AG10803 (cell line): ENCODE data around the gene DTNB.

ENCODE experiments used
- DNase-seq: peaks from one replicate; pipeline ENCODE4 v3.0.0; 2010; ENCODE audit warnings: low read depth
- H3K4me3 ChIP-seq: 2 replicates; pipeline ENCODE4 v1.5.1; 2011; ENCODE audit warnings: mild to moderate bottlenecking, low read length, control low read depth
- TF ChIP-seq, protein P1 (sequence below): conservative IDR thresholded peaks from 2 replicates; pipeline ENCODE4 v1.5.1; 2011; ENCODE audit warnings: mild to moderate bottlenecking, low read length, control low read depth, inconsistent platforms

DTNB gene

DNA sequence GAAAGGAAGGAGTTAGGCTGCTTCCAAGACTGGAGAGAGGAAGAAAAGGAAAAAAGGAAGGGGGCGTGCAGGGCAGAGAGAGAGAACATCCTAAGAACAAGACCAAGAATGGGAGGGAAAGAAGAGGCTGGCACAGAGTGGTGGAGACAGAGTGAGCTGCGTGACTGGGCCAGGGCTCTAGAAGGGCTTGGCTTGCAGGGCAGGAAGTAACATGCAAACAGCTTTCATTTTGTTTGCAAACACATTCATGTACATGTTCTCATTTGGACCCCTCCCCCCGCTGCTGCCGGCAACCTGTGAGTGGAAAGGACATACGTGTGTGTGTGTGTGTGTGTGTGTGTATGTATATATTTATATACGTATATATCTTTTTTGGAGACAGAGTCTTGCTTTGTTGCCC lies 284.9 kb downstream of the DTNB start:
- TF ChIP-seq, protein P1, sequence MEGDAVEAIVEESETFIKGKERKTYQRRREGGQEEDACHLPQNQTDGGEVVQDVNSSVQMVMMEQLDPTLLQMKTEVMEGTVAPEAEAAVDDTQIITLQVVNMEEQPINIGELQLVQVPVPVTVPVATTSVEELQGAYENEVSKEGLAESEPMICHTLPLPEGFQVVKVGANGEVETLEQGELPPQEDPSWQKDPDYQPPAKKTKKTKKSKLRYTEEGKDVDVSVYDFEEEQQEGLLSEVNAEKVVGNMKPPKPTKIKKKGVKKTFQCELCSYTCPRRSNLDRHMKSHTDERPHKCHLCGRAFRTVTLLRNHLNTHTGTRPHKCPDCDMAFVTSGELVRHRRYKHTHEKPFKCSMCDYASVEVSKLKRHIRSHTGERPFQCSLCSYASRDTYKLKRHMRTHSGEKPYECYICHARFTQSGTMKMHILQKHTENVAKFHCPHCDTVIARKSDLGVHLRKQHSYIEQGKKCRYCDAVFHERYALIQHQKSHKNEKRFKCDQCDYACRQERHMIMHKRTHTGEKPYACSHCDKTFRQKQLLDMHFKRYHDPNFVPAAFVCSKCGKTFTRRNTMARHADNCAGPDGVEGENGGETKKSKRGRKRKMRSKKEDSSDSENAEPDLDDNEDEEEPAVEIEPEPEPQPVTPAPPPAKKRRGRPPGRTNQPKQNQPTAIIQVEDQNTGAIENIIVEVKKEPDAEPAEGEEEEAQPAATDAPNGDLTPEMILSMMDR = no peak
- no peak for DNase-seq

DNA sequence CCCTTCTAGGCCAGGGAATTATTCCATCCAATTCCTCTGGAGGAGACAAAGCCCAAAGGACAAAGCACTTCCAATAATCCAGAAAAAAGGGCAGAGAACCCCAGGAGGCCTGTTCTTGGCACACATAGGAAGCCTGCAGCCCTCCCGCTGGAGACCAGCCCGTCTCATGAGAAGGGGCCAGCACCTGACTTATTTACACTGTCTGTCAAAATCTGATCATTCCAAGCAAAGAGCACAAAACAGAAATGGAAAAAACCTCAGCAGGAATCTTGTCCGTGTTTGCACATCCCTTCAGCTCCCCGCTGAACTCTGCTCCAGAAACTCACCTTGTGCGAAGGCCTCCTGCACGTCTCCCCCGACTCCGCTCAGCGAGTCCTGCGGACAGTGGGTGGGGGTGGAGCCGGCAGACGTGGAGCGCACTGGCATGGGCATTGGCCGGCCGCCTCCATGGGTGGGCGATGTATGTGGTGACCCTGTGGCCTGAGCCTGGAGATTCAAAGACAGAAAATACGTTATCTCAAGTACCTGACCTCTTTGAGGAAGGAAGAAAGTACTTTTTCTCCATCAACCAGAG lies 285.4 kb downstream of the DTNB start:
- no peak for DNase-seq
- TF ChIP-seq, protein P1 = no peak
- no peak overlapping the region for H3K4me3 ChIP-seq

More for the DNA sequence above, 284.9 kb downstream of the DTNB start:
- H3K4me3 ChIP-seq = no peak overlapping the region

DNA sequence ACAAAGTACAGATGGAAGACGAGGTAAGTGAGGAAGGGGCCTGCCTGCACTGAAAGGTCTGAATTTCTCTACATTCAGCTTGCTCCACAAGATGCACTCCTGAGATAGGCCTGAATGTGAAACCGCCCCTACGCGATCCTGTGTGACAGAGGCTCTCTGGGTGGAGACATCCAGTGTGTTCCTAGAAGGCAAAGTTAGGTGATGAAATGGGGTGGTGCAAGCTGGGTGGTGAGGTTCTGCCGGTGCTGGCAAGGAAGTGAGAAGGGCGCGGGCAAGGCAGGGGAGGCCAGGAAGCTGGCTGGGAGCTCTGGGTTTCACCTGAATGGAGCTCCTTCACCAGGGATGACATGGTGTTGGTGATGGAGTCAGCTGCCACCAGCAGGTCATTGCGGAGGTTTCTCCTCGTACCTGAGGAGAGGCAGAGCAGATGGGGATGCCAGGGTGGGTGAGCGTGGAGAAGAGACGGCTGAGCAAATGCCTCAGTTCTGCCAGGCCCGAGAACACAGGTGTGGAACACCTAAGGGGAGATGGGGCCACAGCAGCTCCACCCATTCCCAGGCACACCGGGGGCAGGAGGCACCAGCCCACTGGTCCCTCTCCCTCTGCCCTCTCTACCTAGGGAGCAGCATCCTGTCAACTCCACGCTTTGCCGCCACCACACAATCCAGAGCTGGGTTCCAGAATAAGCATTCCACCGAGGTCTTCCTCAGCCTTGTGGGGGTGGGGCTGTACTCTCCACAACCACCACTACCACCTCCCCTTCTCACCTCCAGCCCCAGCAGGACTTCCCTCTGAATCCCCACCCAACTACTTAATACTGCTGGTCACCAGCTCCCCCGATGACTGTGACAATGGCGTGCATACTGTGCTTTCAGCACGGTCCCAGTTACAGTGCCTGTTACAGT lies 286.2 kb downstream of the DTNB start:
- no peak for DNase-seq
- TF ChIP-seq, protein P1 = no peak
- no peak overlapping the region for H3K4me3 ChIP-seq

DNA sequence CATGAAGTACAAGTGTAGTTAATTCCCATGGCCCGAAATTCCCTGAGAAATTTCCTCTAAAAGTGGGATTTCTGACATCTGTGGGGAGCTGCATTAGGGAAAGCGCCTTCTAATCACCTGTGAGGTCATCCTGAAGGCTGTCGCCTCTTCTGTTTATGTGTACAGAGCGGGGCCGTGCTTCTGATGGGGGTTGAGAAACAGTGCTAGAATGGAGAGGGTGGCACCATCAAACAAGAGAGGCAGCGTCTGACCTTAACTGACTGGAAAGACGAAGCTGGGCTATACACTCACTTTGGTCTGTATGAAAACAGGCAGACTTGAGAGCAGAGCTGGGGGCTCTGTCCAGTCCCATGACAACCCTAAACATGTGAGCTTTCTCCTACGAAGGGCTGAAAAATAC lies 287.5 kb downstream of the DTNB start:
- DNase-seq = no peak

DNA sequence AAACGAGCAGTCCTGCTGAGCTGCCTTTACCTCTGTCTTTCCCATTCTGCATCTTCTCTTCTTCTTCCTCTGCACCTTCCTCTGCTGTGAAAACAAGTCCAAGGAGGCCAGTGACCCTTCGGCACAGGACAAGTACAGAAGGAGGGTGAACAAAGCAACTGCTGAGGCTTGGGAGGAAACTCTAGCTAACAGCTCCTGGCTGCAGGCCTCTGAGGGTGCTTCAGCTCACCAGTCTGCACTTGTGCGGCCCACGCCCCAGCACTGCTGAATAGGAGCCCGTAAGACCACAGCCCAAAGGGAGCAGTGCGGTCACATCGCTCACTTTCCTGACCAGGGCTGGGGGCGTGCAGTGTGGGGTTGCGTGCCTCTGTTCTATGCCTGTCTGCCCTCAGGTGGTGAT lies 289.6 kb downstream of the DTNB start:
- H3K4me3 ChIP-seq = no peak overlapping the region
- no peak for DNase-seq
- TF ChIP-seq, protein P1 = no peak

More for the DNA sequence above, 287.5 kb downstream of the DTNB start:
- TF ChIP-seq, protein P1 = no peak
- H3K4me3 ChIP-seq = no peak overlapping the region

DNA sequence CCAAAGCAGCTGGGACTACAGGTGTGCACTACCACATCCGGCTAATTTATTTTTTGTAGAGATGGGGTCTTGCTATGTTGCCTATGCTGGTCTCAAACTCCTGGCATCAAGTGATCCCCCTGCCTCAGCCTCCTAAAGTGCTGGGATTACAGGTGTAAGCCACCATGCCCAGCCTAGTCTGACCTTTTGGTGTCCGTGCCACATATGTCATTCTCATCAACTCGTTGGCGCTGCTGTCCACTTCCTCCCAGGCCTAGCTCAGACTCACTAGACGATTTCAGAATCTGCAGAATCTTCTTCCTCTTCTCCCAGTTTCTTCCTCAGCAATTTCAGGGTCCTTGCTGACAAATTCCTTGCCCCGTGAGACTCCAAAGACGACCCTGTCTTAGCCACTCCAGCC lies 291.9 kb downstream of the DTNB start:
- H3K4me3 ChIP-seq = no peak overlapping the region
- TF ChIP-seq, protein P1 = no peak
- DNase-seq = no peak
